HFF-Myc (cell line): ENCODE results near the gene SETD2.

Source experiments
- DNase-seq: peaks from one replicate; pipeline ENCODE4 v3.0.0-alpha.2; 2011; ENCODE audit warnings: low read depth; ENCODE audit errors: extremely low read depth
- H3K4me3 ChIP-seq: replicated peaks from 2 replicates; pipeline ENCODE4 v1.5.1; 2011; ENCODE audit warnings: low read depth, mild to moderate bottlenecking, control low read depth, low read length
- CTCF ChIP-seq: IDR thresholded peaks from 2 replicates; pipeline ENCODE4 v1.5.1; 2012; ENCODE audit warnings: mild to moderate bottlenecking, low read depth, low read length, control low read depth; ENCODE audit errors: missing control alignments

The SETD2 gene

GRCh38 chr3:47162697-47163168 is 1.2 kb downstream of the SETD2 start:
- TF ChIP-seq CTCF, result no peak
- no peak for DNase-seq
- H3K4me3 ChIP-seq, result peak overlapping the region; percentile 83

- TF ChIP-seq CTCF, result no peak
- peak overlapping the region; percentile 83 for H3K4me3 ChIP-seq
- no peak for DNase-seq
Observed at GRCh38 chr3:47161983-47162696, 1.8 kb downstream of the SETD2 start.

GRCh38 chr3:47159820-47160219 is 4.1 kb downstream of the SETD2 start:
- no peak for TF ChIP-seq CTCF
- DNase-seq, result no peak
- no peak overlapping the region for H3K4me3 ChIP-seq

GRCh38 chr3:47158208-47158607 is 5.7 kb downstream of the SETD2 start:
- no peak for DNase-seq
- no peak for TF ChIP-seq CTCF

GRCh38 chr3:47156396-47156795 is 7.5 kb downstream of the SETD2 start:
- H3K4me3 ChIP-seq, result no peak overlapping the region
- no peak for TF ChIP-seq CTCF

More at GRCh38 chr3:47158208-47158607, 5.7 kb downstream of the SETD2 start:
- H3K4me3 ChIP-seq, result no peak overlapping the region

GRCh38 chr3:47152578-47152977 is 11.3 kb downstream of the SETD2 start:
- TF ChIP-seq CTCF, result no peak
- DNase-seq, result no peak
- no peak overlapping the region for H3K4me3 ChIP-seq

More at GRCh38 chr3:47156396-47156795, 7.5 kb downstream of the SETD2 start:
- DNase-seq, result no peak
